Forelimb muscle (tissue), 1 donor: ENCODE measurements around the gene A2ML1. TPM values are rescaled to one million over a fixed set of nuclear protein-coding genes. Genes with fewer than 3 reads are reported as not detected.
"Not testable (repeated sequence)": the region's sequence is repeated elsewhere in the genome, so short reads cannot be mapped to it uniquely, and the experiment has no call there.

Experiments used
- DNase-seq: peaks from one replicate; pipeline ENCODE4 v3.0.0-alpha.2; 2013; ENCODE audit warnings: low read depth
- polyA plus RNA-seq: library from polyadenylated mRNA; unstranded; fragments of 120-200 nt; gene quantifications from one replicate; pipeline ENCODE4 v1.2.1, GENCODE V29; 2013; ENCODE audit not compliant: insufficient read length

A2ML1 gene
- polyA plus RNA-seq, 1 donor: 0.14 TPM

GRCh38 chr12:8906266-8907180 lies 84.1 kb downstream of the A2ML1 start:
- no peak for DNase-seq

- no peak for DNase-seq
Observed at GRCh38 chr12:8907513-8907912, 85.1 kb downstream of the A2ML1 start.

GRCh38 chr12:8909752-8910151 lies 87.3 kb downstream of the A2ML1 start:
- no peak for DNase-seq

GRCh38 chr12:8911606-8912268 lies 89.3 kb downstream of the A2ML1 start:
- no peak for DNase-seq

- no peak for DNase-seq
Observed at GRCh38 chr12:8912914-8913313, 90.5 kb downstream of the A2ML1 start.

- no peak for DNase-seq
Observed at GRCh38 chr12:8913702-8914032, 91.2 kb downstream of the A2ML1 start.

GRCh38 chr12:8914033-8914715 lies 91.8 kb downstream of the A2ML1 start, which contains the start of gene PHC1:
PHC1 (plus strand) TSS chr12:8914509; CDS start chr12:8917678, 3,169 bp downstream.
- peak; percentile 52 for DNase-seq

GRCh38 chr12:8914716-8915526 lies 92.5 kb downstream of the A2ML1 start:
- DNase-seq: no peak

GRCh38 chr12:8916154-8916553 lies 93.7 kb downstream of the A2ML1 start:
- DNase-seq: no peak

GRCh38 chr12:8917031-8917430 lies 94.6 kb downstream of the A2ML1 start:
- no peak for DNase-seq

- DNase-seq: no peak
Observed at GRCh38 chr12:8917751-8918150, 95.3 kb downstream of the A2ML1 start.

- not testable (repeated sequence) for DNase-seq
Observed at GRCh38 chr12:8919643-8920042, 97.2 kb downstream of the A2ML1 start.

- DNase-seq: no peak
Observed at GRCh38 chr12:8922544-8922943, 100.1 kb downstream of the A2ML1 start.

Other genes starting within 250 kb of the A2ML1 start
- 0.30 TPM for gene AICDA, start 209.8 kb upstream of the A2ML1 start, polyA plus RNA-seq
- 143 TPM for gene MFAP5, start 159.8 kb upstream of the A2ML1 start, polyA plus RNA-seq
- 88.9 TPM for gene RIMKLB, start 124.6 kb upstream of the A2ML1 start, polyA plus RNA-seq
- gene PHC1, start 91.9 kb downstream of the A2ML1 start, polyA plus RNA-seq: 36.3 TPM
- 112 TPM for gene M6PR, start 127.0 kb downstream of the A2ML1 start, polyA plus RNA-seq
- 3.9 TPM for gene KLRG1, start 166.9 kb downstream of the A2ML1 start, polyA plus RNA-seq